Naive thymus-derived CD4-positive, alpha-beta T cell (primary cell): ENCODE measurements around the gene KRT14. TPM values are rescaled to one million over a fixed set of nuclear protein-coding genes. Genes with fewer than 3 reads are reported as not detected.
"Not testable (repeated sequence)": the region's sequence is repeated elsewhere in the genome, so short reads cannot be mapped to it uniquely, and the experiment has no call there.

ENCODE experiments used
- ATAC-seq: fragments of 150-1000 bp; cut with Tn5 transposase; 2 replicates; pipeline ENCODE4 v1.10.0; 2021; ENCODE audit warnings: mild to moderate bottlenecking, moderate library complexity
- CTCF ChIA-PET: fragments of 350-600 bp; sonication (Branson Sonifier 250); formaldehyde crosslinking; loops from one replicate; lab custom pipeline; 2021; ENCODE audit warnings: antibody characterized with exemption; lab: Charles Lee
- POLR2A ChIA-PET: fragments of 350-600 bp; sonication (Branson Sonifier 250); formaldehyde crosslinking; loops from one replicate; lab custom pipeline; 2021; ENCODE audit warnings: antibody characterized with exemption, inconsistent platforms; lab: Charles Lee
- DNase-seq, 9 donors: peaks; one replicate each; pipeline versions ENCODE4 v3.0.0 to v3.0.0-alpha.2; 2020 to 2022; ENCODE audit warnings: mixed read lengths in 1 of 9
- H3K27ac ChIP-seq: one replicate; pipeline ENCODE4 v1.7.0; 2013; ENCODE audit warnings: mild to moderate bottlenecking, low read depth, low read length, moderate library complexity
- H3K27me3 ChIP-seq, 2 donors: one replicate each; pipeline ENCODE4 v1.7.0; 2013; ENCODE audit warnings: low read length in 2 of 2, mild to moderate bottlenecking in 2 of 2, moderate library complexity in 2 of 2; ENCODE audit not compliant: control insufficient read depth in 2 of 2, insufficient read depth in 2 of 2
- H3K36me3 ChIP-seq, 3 experiments: 1 replicate in 2 of 3; 2 replicates in 1 of 3; pipeline ENCODE4 v1.7.0; 2013; ENCODE audit warnings: low read length in 3 of 3, mild to moderate bottlenecking in 3 of 3, moderate library complexity in 1 of 3; ENCODE audit not compliant: insufficient read depth in 3 of 3, control insufficient read depth in 2 of 3
- H3K4me1 ChIP-seq, 2 donors: one replicate each; pipeline ENCODE4 v1.7.0; 2013; ENCODE audit warnings: low read length in 2 of 2, mild to moderate bottlenecking in 2 of 2, moderate library complexity in 1 of 2; ENCODE audit not compliant: control insufficient read depth in 2 of 2, insufficient read depth in 2 of 2
- H3K4me3 ChIP-seq: 2 replicates; pipeline ENCODE4 v1.7.0; 2013; ENCODE audit warnings: mild to moderate bottlenecking, low read length
- H3K9me3 ChIP-seq, 3 experiments: 1 replicate in 2 of 3; 2 replicates in 1 of 3; pipeline ENCODE4 v1.7.0; 2013; ENCODE audit warnings: low read length in 3 of 3; ENCODE audit not compliant: control insufficient read depth in 2 of 3
- H3K27ac Mint-ChIP-seq, 9 donors: one replicate each; pipeline ENCODE4 v1.8.0; 2020 to 2022; ENCODE audit warnings: mixed read lengths in 9 of 9, mild to moderate bottlenecking in 8 of 9, moderate library complexity in 5 of 9, inconsistent platforms in 2 of 9
- H3K27me3 Mint-ChIP-seq, 5 donors: one replicate each; pipeline ENCODE4 v1.8.0; 2021 to 2022; ENCODE audit warnings: mixed read lengths in 5 of 5, mild to moderate bottlenecking in 1 of 5
- H3K36me3 Mint-ChIP-seq, 5 donors: one replicate each; pipeline ENCODE4 v1.8.0; 2020 to 2022; ENCODE audit warnings: mixed read lengths in 5 of 5, mild to moderate bottlenecking in 3 of 5, inconsistent platforms in 1 of 5
- H3K4me1 Mint-ChIP-seq, 7 donors: one replicate each; pipeline ENCODE4 v1.8.0; 2020 to 2022; ENCODE audit warnings: mixed read lengths in 7 of 7, mild to moderate bottlenecking in 3 of 7, inconsistent platforms in 1 of 7
- H3K4me3 Mint-ChIP-seq, 10 donors: one replicate each; pipeline ENCODE4 v1.8.0; 2020 to 2022; ENCODE audit warnings: mild to moderate bottlenecking in 10 of 10, mixed read lengths in 10 of 10, moderate library complexity in 6 of 10, inconsistent platforms in 2 of 10
- H3K9me3 Mint-ChIP-seq, 11 donors: one replicate each; pipeline ENCODE4 v1.8.0; 2020 to 2022; ENCODE audit warnings: mixed read lengths in 11 of 11, mild to moderate bottlenecking in 4 of 11, inconsistent platforms in 1 of 11, moderate library complexity in 1 of 11
- intact Hi-C, 2 donors: fragments of 100-400 bp; cut with micrococcal nuclease; formaldehyde crosslinking; loops; one replicate each; pipeline ENCODE4 v1.15.1; 2023
- polyA plus RNA-seq, 2 donors: library from polyadenylated mRNA; unstranded; fragments of 300-500 nt; fragmentation: Illumina TruSeq; gene quantifications; one replicate each; pipeline ENCODE4 v1.2.3, GENCODE V29; 2021
- total RNA-seq, 6 experiments: library from RNA in 5 of 6; stranded (reverse) in 5 of 6; gene quantifications; 1 replicate in 5 of 6; 2 replicates in 1 of 6; pipeline ENCODE4 v1.2.3 and lab custom pipeline; 2021 to 2026

The KRT14 gene
- total and polyA plus RNA-seq, 7 experiments from 2014 or later: not detected

- Histone ChIP-seq H3K27me3 (no peaks in the 10 kb centered on the region), H3K4me3 (no peak overlapping the region), H3K27ac (no peak overlapping the region), H3K9me3 (no peaks in the 10 kb centered on the region), H3K4me1 (no peaks in the 10 kb centered on the region), H3K36me3 (no peaks in the 10 kb centered on the region)
- ChIA-PET CTCF (no interaction called here), POLR2A (no interaction called here)
- Mint-ChIP-seq H3K27me3 (peaks cover 3 to 12% (median 10%) of the 10 kb centered on the region in 5 donors), H3K4me3 (no peak overlapping the region), H3K36me3 (no peaks in the 10 kb centered on the region), H3K4me1 (peaks cover 0 to 5% (median 0%) of the 10 kb centered on the region in 7 donors), H3K27ac (no peak overlapping the region), H3K9me3 (peaks cover 0 to 3% (median 0%) of the 10 kb centered on the region in 11 donors)
- intact Hi-C loops: no loop called here
- ATAC-seq (no peak), DNase-seq (no peak)
Measured at GRCh38 chr17:41588126-41588810, 1.6 kb upstream of the KRT14 start.

GRCh38 chr17:41585301-41586056, 1.2 kb downstream of the KRT14 start:
- intact Hi-C loops: no loop called here
- POLR2A ChIA-PET: no interaction called here
- no peak for ATAC-seq
- Mint-ChIP-seq H3K27me3 (peaks cover 5 to 22% (median 15%) of the 10 kb centered on the region in 5 donors), H3K4me1 (peaks cover 0 to 3% (median 0%) of the 10 kb centered on the region in 7 donors), H3K27ac (no peak overlapping the region), H3K9me3 (peaks cover 0 to 3% (median 0%) of the 10 kb centered on the region in 11 donors), H3K4me3 (no peak overlapping the region), H3K36me3 (no peaks in the 10 kb centered on the region)
- no peak for DNase-seq
- no peaks in the 10 kb centered on the region for H3K4me1 ChIP-seq
- no peaks in the 10 kb centered on the region for H3K9me3 ChIP-seq
- no peak overlapping the region for H3K4me3 ChIP-seq
- CTCF ChIA-PET: interaction anchor here (0.6 kb wide), 1 partner anchor 77 kb away, joined by 3 read pairs; no protein-coding TSS in a partner anchor
- H3K27ac ChIP-seq: no peak overlapping the region
- no peaks in the 10 kb centered on the region for H3K27me3 ChIP-seq
- no peaks in the 10 kb centered on the region for H3K36me3 ChIP-seq

GRCh38 chr17:41584331-41584927, 2.3 kb downstream of the KRT14 start:
- H3K27ac Mint-ChIP-seq, H3K36me3 Mint-ChIP-seq, H3K36me3 ChIP-seq, H3K4me3 ChIP-seq, H3K4me1 Mint-ChIP-seq, H3K9me3 ChIP-seq, H3K4me1 ChIP-seq, H3K4me3 Mint-ChIP-seq, CTCF ChIA-PET, DNase-seq, POLR2A ChIA-PET, H3K27ac ChIP-seq, H3K27me3 ChIP-seq, intact Hi-C loops, ATAC-seq, H3K9me3 Mint-ChIP-seq: not testable (repeated sequence)
- H3K27me3 Mint-ChIP-seq: peaks cover 5 to 23% (median 17%) of the 10 kb centered on the region in 5 donors

- no peaks in the 10 kb centered on the region for H3K4me1 ChIP-seq
- no peak for DNase-seq
- ChIA-PET CTCF (no interaction called here), POLR2A (no interaction called here)
- H3K4me3 Mint-ChIP-seq: no peak overlapping the region
- H3K27me3 ChIP-seq: no peaks in the 10 kb centered on the region
- H3K4me1 Mint-ChIP-seq: peaks cover 0 to 3% (median 0%) of the 10 kb centered on the region in 7 donors
- no peak overlapping the region for H3K4me3 ChIP-seq
- intact Hi-C loops: no loop called here
- peak overlapping the region in 1 of 9 donors; percentile 40 for H3K27ac Mint-ChIP-seq
- H3K9me3 ChIP-seq: no peaks in the 10 kb centered on the region
- no peak for ATAC-seq
- no peaks in the 10 kb centered on the region for H3K36me3 ChIP-seq
- H3K9me3 Mint-ChIP-seq: no peaks in the 10 kb centered on the region
- no peak overlapping the region for H3K27ac ChIP-seq
- H3K36me3 Mint-ChIP-seq: no peaks in the 10 kb centered on the region
- peaks cover 10 to 29% (median 20%) of the 10 kb centered on the region in 5 donors for H3K27me3 Mint-ChIP-seq
Measured at GRCh38 chr17:41583137-41584127, 3.3 kb downstream of the KRT14 start.

- CTCF ChIA-PET, H3K27ac Mint-ChIP-seq, H3K36me3 ChIP-seq, intact Hi-C loops, H3K27me3 ChIP-seq, H3K4me3 Mint-ChIP-seq, H3K4me3 ChIP-seq, H3K9me3 Mint-ChIP-seq, H3K4me1 Mint-ChIP-seq, H3K27ac ChIP-seq, H3K4me1 ChIP-seq, H3K36me3 Mint-ChIP-seq, POLR2A ChIA-PET, ATAC-seq, DNase-seq, H3K9me3 ChIP-seq: not testable (repeated sequence)
- H3K27me3 Mint-ChIP-seq: peaks cover 18 to 35% (median 23%) of the 10 kb centered on the region in 5 donors
Measured at GRCh38 chr17:41582061-41582968, 4.4 kb downstream of the KRT14 start.
